ENCODE measurements around the gene AMOTL1. TPM values are rescaled to one million over a fixed set of nuclear protein-coding genes. Genes with fewer than 3 reads are reported as not detected.

Gene AMOTL1
- total RNA-seq, 1 donor from 2014 or later, result 45.6 TPM

DNA sequence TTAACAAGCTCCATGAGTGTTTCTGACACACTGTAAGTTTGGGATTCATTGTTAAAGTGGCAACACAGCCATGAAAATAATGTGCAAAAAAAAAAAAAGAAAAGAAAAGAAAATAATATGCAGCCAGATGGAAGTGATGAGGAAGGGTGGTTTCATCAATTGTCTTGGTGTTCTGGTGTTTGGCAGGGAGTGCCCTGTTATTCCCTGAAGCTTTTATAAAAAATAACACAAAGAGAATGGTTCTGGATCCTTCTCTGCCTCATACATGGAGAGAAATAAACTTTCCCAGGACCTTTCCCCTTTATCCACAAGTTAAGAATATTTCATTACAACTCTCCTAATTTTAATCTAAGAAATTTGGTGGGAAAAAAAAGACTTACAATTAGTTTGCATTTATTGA lies 16.7 kb downstream of the AMOTL1 start:
- TF ChIP-seq, protein P1, sequence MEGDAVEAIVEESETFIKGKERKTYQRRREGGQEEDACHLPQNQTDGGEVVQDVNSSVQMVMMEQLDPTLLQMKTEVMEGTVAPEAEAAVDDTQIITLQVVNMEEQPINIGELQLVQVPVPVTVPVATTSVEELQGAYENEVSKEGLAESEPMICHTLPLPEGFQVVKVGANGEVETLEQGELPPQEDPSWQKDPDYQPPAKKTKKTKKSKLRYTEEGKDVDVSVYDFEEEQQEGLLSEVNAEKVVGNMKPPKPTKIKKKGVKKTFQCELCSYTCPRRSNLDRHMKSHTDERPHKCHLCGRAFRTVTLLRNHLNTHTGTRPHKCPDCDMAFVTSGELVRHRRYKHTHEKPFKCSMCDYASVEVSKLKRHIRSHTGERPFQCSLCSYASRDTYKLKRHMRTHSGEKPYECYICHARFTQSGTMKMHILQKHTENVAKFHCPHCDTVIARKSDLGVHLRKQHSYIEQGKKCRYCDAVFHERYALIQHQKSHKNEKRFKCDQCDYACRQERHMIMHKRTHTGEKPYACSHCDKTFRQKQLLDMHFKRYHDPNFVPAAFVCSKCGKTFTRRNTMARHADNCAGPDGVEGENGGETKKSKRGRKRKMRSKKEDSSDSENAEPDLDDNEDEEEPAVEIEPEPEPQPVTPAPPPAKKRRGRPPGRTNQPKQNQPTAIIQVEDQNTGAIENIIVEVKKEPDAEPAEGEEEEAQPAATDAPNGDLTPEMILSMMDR (IDR thresholded peaks at IDR 0.05), result no peak
- Mint-ChIP-seq H3K36me3 (ENCODE audit: low read depth) (no peaks in the 10 kb centered on the region), H3K4me1 (ENCODE audit: low read depth) (peaks cover 78% of the 10 kb centered on the region), H3K9me3 (ENCODE audit: low read depth) (no peaks in the 10 kb centered on the region), H3K4me3 (ENCODE audit: unreplicated experiment) (no peak overlapping the region), H3K27me3 (ENCODE audit: low read depth) (no peaks in the 10 kb centered on the region), H3K27ac (ENCODE audit: unreplicated experiment) (peak overlapping the region; percentile 79)
- DNase-seq (ENCODE audit: low spot score), result no peak

GRCh38 chr11:94785509-94785908 lies 17.4 kb downstream of the AMOTL1 start:
- DNase-seq (ENCODE audit: low spot score), result no peak
- Mint-ChIP-seq H3K4me1 (ENCODE audit: low read depth) (peaks cover 82% of the 10 kb centered on the region), H3K9me3 (ENCODE audit: low read depth) (no peaks in the 10 kb centered on the region), H3K27me3 (ENCODE audit: low read depth) (no peaks in the 10 kb centered on the region), H3K36me3 (ENCODE audit: low read depth) (no peaks in the 10 kb centered on the region), H3K27ac (ENCODE audit: unreplicated experiment) (peak overlapping the region; percentile 50), H3K4me3 (ENCODE audit: unreplicated experiment) (no peak overlapping the region)
- TF ChIP-seq, protein P1 (IDR thresholded peaks at IDR 0.05), result no peak

GRCh38 chr11:94786264-94787126 lies 18.3 kb downstream of the AMOTL1 start:
- H3K27me3 Mint-ChIP-seq (ENCODE audit: low read depth), result no peaks in the 10 kb centered on the region

DNA sequence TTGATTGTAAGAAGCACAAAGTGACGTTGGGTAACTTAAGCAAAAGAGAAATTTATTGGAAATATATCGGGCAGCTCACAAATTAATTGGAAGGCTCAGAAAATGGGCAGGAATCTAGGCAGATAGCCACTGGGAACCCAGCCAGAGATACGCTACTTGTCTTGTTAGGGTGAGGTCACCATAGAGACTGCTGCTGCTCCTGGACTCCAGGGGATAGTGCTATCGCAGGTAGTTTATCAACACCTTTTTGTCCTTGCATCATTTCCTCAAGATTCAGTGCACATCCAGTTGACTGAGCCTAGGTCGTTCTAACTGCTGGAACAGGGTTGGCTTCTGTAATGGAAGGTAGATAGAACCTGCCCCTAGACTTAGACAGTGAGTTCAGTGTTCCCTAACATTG lies 19.6 kb downstream of the AMOTL1 start:
- DNase-seq (ENCODE audit: low spot score), result no peak
- H3K36me3 Mint-ChIP-seq (ENCODE audit: low read depth), result no peaks in the 10 kb centered on the region
- no peak overlapping the region for H3K27ac Mint-ChIP-seq (ENCODE audit: unreplicated experiment)
- TF ChIP-seq, protein P1 (IDR thresholded peaks at IDR 0.05), result no peak
- H3K9me3 Mint-ChIP-seq (ENCODE audit: low read depth), result no peaks in the 10 kb centered on the region
- peaks cover 82% of the 10 kb centered on the region for H3K4me1 Mint-ChIP-seq (ENCODE audit: low read depth)
- no peak overlapping the region for H3K4me3 Mint-ChIP-seq (ENCODE audit: unreplicated experiment)
- no peaks in the 10 kb centered on the region for H3K27me3 Mint-ChIP-seq (ENCODE audit: low read depth)

More at GRCh38 chr11:94786264-94787126, 18.3 kb downstream of the AMOTL1 start:
- no peak for DNase-seq (ENCODE audit: low spot score)
- TF ChIP-seq, protein P1 (IDR thresholded peaks at IDR 0.05), result peak; percentile 85
- H3K9me3 Mint-ChIP-seq (ENCODE audit: low read depth), result no peaks in the 10 kb centered on the region
- H3K36me3 Mint-ChIP-seq (ENCODE audit: low read depth), result no peaks in the 10 kb centered on the region
- H3K4me3 Mint-ChIP-seq (ENCODE audit: unreplicated experiment), result no peak overlapping the region
- H3K27ac Mint-ChIP-seq (ENCODE audit: unreplicated experiment), result peak overlapping the region; percentile 50
- H3K4me1 Mint-ChIP-seq (ENCODE audit: low read depth), result peaks cover 82% of the 10 kb centered on the region

DNA sequence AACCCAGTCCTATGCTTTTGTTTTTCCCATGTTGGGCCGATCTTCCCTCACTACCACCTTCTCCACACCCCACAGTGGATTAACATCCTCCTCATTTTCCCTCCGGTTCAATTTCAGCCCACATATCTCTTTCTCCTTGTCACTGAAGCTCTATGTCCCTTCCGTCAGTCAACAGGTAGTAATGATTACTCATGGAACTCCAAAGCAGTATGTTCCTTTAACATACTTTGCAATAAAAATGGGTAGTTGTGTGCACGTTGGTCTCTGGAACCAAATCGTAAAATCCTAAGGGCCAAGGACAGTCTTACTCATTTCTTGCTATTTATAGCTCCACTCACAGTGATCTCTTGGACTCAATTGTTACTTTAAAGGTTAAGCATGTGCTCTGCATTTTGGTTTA lies 20.2 kb downstream of the AMOTL1 start:
- Mint-ChIP-seq H3K9me3 (ENCODE audit: low read depth) (no peaks in the 10 kb centered on the region), H3K27ac (ENCODE audit: unreplicated experiment) (peak overlapping the region; percentile 22), H3K4me3 (ENCODE audit: unreplicated experiment) (no peak overlapping the region), H3K27me3 (ENCODE audit: low read depth) (no peaks in the 10 kb centered on the region), H3K4me1 (ENCODE audit: low read depth) (peaks cover 84% of the 10 kb centered on the region), H3K36me3 (ENCODE audit: low read depth) (no peaks in the 10 kb centered on the region)
- TF ChIP-seq, protein P1 (IDR thresholded peaks at IDR 0.05), result no peak
- DNase-seq (ENCODE audit: low spot score), result no peak
